DMS 273 treated with DMSO at 0.1 percent for 48 hours (cell line): ENCODE data around the gene GPRC5A.

Source experiments
- DNase-seq: peaks from one replicate; lab custom pipeline; 2025; lab: John Stamatoyannopoulos, UW

The GPRC5A gene

DNA sequence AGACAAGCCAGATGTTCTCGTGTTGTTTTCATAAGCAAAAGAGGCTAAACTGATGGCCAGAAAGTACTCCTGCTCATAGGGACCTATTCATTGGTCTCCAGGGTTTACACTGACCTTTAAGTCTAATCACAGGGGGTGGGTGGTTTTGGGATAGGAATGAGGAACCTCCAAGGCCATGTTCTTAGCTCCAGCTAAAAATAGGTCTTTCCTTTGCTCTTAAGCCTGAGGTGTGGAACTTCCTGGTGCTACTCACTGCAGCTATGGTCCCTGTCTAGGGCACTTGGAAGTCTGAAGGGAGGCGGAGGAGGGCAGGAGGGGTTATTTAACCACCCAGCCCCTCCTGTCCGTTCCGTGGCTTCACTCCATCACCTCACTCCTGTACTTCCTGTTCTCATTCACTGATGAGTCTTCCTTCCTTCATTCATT lies 18.6 kb downstream of the GPRC5A start:
- no peak for DNase-seq

GRCh38 chr12:12912711-12913110 lies 21.3 kb downstream of the GPRC5A start:
- no peak for DNase-seq

GRCh38 chr12:12915656-12916055 lies 24.3 kb downstream of the GPRC5A start:
- DNase-seq: no peak

DNA sequence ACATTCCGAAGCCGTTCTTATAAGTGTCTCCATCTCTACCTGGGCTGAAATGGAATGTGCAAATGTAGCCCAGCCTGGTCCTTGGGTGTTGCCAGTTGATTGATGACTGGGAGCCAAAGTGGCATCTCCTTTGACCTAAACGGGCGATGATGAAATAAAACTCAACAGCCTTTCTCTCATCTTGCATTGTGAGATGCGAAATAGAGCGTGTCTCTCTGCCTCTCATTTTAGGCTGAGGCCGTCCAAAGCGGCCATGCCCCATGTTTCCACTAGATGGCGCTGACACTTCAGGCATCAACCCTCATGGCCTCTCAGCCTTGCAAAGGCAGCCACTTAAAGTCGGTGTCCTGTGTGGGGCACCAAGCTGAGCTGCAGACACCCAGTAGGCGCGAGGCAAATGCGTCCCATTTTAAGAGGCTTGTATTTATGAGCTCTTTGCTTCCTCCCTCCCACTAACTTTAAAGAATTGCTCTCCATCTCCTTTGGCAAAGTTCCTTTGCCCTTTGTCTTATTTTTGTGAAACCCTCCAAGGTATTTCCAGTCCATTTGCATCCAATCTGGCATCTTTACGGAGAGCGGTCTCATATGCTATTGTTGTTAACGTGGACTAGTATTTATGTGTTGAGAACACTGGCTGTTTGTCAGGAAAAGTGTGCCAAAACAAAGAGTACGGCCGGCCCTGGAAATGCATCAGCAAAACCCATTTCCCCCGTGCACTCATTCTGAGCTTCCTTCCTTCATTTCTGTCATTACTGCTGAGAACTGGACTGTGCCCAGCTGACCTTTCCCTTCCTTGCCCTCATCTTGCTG lies 25.0 kb downstream of the GPRC5A start:
- no peak for DNase-seq

GRCh38 chr12:12917517-12917916 lies 26.2 kb downstream of the GPRC5A start:
- no peak for DNase-seq

GRCh38 chr12:12918781-12919389 lies 27.5 kb downstream of the GPRC5A start:
- DNase-seq: no peak

- DNase-seq: no peak
Observed at GRCh38 chr12:12919666-12920435, 28.5 kb downstream of the GPRC5A start.

GRCh38 chr12:12922191-12922616 lies 30.8 kb downstream of the GPRC5A start:
- no peak for DNase-seq

DNA sequence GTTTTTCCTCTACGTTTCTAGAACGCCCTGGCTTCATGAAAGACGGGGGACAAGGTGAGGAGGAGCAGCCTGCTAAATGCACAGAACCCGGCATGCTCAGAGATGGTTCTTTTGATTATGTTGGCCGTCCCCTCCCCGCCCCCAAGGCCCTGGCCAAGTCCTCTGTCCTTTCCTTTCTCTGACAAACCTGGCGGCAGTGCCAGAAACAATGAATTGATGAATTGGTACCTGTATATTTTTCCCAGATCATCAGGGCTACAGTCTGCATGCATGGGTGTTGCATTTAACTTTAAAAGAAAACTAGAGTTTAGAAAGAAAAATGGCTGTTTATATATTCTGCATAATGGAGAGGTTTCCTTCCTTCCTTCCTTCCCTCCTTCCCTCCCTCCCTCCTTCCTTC lies 31.6 kb downstream of the GPRC5A start:
- DNase-seq: no peak

- no peak for DNase-seq
Observed at GRCh38 chr12:12924169-12924568, 32.8 kb downstream of the GPRC5A start.

DNA sequence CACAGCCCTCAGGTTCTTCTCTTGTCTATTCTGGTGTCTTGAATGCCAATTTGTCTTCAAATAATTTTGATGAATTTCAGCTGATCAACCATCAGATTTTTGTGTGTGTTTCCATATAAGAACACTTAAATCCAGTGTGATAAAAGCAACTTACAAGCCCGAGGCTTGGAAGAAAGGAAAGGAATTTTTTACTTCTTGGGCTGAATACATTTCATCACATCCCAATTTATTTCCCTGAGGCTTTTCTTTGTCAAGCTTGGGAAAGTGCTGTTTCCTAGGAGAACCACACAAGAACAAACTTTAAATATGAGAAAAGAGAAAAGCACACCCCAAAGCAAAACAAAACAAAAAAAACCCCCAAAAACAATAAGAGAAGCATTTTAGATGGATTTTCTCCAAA lies 34.0 kb downstream of the GPRC5A start:
- DNase-seq: no peak

DNA sequence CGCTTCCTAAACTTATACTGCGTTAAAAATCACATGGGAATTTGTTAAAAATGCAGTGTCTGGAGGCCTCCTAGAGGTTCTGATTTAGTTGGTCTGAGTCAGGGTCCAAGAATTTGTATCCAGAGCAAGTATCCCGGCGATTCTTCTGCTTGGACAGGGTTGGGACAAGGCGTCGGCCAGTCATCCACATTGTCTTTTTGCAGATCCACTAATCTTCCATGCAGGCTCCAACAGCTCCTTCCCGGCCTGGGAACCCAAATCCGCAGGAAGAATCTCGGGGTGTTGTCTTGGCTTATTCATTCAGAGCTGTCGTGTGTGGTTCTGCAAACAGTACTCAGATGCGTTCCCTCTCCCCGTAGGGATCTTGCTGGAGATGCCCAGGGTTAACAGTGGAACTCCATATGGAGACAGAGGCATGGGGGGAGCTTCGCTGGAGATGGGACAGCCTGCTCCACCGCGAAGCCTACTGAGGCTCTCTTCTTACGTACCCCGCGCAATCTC lies 35.3 kb downstream of the GPRC5A start:
- DNase-seq: no peak

- peak; percentile 70 for DNase-seq
Observed at GRCh38 chr12:12927211-12928079, 36.1 kb downstream of the GPRC5A start.

GRCh38 chr12:12929696-12930095 lies 38.3 kb downstream of the GPRC5A start:
- no peak for DNase-seq

DNA sequence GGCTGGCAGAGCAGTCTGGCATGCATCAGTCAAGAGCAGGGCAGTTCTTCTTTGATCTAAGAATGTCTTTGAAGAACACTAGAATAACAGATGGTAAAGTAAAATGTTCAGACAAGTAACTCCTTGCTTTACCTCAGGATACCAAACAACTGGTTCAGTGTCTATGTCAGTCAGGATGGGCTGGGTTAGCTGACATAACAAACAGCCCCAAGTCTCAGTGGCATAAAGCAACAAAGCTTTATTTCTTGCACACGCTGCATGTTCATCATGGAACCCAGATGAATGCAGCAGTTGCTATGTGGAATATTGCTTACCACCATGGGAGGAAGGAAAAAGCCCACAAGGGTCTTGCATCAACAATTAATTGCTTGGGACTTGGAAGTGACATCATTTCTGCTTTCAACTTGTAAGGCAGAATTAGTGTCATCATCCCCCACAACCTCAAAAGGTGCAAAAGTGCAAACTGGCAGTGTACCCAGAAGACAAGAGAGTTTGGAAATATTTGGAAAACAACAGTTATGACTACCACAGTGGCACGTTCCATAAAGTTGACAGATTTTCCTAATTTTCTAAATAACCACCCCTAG lies 39.4 kb downstream of the GPRC5A start:
- DNase-seq: no peak

GRCh38 chr12:12933742-12934141 lies 42.4 kb downstream of the GPRC5A start:
- no peak for DNase-seq

DNA sequence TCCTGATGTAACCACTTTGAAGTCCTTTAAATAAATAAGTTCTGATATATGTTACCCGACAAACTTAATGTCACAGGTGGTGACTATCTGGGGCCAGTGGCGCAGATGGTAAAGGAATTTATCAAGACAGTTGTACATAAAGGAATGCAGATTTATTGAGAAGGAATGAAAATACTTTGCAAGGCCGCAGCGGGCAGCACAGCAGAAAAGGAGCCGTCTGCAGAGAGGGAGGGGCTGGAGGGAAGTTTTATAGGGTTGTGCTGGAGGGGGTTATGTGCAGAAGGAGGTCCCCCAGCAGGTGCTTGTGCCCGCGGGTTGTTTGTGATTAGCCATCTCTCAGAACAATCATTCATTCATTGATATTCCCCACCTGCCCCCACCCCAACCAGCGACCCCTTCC lies 43.2 kb downstream of the GPRC5A start:
- no peak for DNase-seq

DNA sequence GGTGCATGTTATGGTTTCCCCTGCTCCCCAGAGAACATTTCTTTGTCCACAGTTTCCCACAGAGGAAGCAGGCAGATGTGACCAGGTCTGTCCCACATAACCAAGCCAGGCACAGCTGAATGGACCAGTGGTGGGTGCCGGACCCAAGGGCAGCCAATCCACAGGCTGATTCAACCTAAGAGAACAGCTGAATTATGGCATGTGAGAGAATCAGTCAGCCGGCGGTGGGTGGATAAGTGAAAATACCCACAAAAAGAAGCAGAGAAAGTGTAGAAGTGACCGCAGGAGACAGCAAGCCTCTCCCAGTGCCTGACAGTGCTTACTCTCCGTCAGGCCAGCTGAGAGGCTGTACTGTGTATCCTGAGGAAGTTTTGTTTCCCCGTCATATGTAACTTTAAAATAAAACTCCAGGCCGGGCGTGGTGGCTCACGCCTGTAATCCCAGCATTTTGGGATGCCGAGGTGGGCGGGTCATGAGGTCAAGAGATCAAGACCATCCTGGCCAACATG lies 45.7 kb downstream of the GPRC5A start:
- no peak for DNase-seq

DNA sequence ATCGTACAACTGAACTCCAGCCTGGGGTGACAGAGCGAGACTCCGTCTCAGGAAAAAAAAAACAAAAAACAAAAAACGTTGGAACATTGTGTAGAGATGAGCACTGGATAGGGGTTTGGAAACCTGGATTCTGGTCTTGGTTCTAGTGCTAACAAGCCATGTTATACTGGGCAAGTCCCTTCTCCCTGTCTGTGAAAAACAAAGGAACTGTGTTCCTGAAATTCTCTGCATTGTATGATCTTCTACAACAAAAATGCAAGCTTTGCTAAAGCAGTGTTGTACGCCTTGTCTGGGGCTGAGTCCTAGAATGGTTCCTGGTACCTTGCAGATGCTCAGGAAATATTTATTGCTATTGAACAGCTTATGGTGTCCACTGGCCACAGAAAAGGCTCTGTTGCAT lies 47.2 kb downstream of the GPRC5A start:
- no peak for DNase-seq

DNA sequence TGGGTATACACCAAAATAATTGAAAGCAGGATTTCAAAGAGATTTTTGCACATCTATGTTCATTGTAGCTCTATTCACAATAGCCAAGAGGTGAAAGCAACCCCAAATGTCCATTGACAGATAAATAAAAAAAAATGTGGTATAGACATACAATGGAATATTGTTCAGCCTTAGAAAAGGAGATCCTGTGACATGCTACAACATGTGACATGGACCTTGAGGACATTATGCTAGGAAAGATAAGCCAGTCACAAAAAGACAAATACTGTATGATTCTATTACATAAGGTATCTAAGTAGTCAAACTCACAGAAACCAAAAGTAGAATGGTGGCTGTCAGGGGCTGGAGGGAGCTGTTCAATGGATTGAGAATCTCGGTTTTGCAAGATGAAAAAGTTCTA lies 48.5 kb downstream of the GPRC5A start:
- DNase-seq: no peak
